ENCODE results near the gene CRABP2. TPM values are rescaled to one million over a fixed set of nuclear protein-coding genes. Genes with fewer than 3 reads are reported as not detected.
A peak's percentile ranks its signal among the peaks of the same experiment; 100 is the strongest.

The CRABP2 gene
- total RNA-seq, 1 donor from 2014 or later: 370 TPM

- Mint-ChIP-seq H3K4me3 (no peak overlapping the region), H3K4me1 (ENCODE audit: unreplicated experiment) (peaks cover 60% of the 10 kb centered on the region), H3K9me3 (no peaks in the 10 kb centered on the region), H3K36me3 (peaks cover 15% of the 10 kb centered on the region), H3K27me3 (peaks cover 34% of the 10 kb centered on the region), H3K27ac (no peak overlapping the region)
- no peak for TF ChIP-seq CTCF (conservative IDR thresholded peaks at IDR 0.05)
- DNase-seq (ENCODE audit: extremely low spot score, unreplicated experiment): no peak
These were observed 33.6 kb downstream of the CRABP2 start for GRCh38 chr1:156671804-156672203.

GRCh38 chr1:156670791-156671190 is 34.6 kb downstream of the CRABP2 start:
- Mint-ChIP-seq H3K4me1 (ENCODE audit: unreplicated experiment) (peaks cover 67% of the 10 kb centered on the region), H3K4me3 (no peak overlapping the region), H3K9me3 (no peaks in the 10 kb centered on the region), H3K27me3 (peaks cover 30% of the 10 kb centered on the region), H3K36me3 (peaks cover 15% of the 10 kb centered on the region), H3K27ac (no peak overlapping the region)
- TF ChIP-seq CTCF (conservative IDR thresholded peaks at IDR 0.05): no peak
- DNase-seq (ENCODE audit: extremely low spot score, unreplicated experiment): no peak

- no peak for DNase-seq (ENCODE audit: extremely low spot score, unreplicated experiment)
- no peak for TF ChIP-seq CTCF (conservative IDR thresholded peaks at IDR 0.05)
- Mint-ChIP-seq H3K27ac (no peak overlapping the region), H3K27me3 (peaks cover 27% of the 10 kb centered on the region), H3K4me3 (no peak overlapping the region), H3K36me3 (peaks cover 15% of the 10 kb centered on the region), H3K4me1 (ENCODE audit: unreplicated experiment) (peaks cover 67% of the 10 kb centered on the region), H3K9me3 (no peaks in the 10 kb centered on the region)
These were observed 35.0 kb downstream of the CRABP2 start for GRCh38 chr1:156670359-156670758.

- H3K4me3 Mint-ChIP-seq: no peak overlapping the region
- no peak overlapping the region for H3K27ac Mint-ChIP-seq
- no peak for DNase-seq (ENCODE audit: extremely low spot score, unreplicated experiment)
- H3K9me3 Mint-ChIP-seq: no peaks in the 10 kb centered on the region
- H3K27me3 Mint-ChIP-seq: peaks cover 26% of the 10 kb centered on the region
- TF ChIP-seq CTCF (conservative IDR thresholded peaks at IDR 0.05): no peak
- H3K36me3 Mint-ChIP-seq: peaks cover 15% of the 10 kb centered on the region
- peaks cover 65% of the 10 kb centered on the region for H3K4me1 Mint-ChIP-seq (ENCODE audit: unreplicated experiment)
These were observed 35.6 kb downstream of the CRABP2 start for GRCh38 chr1:156669794-156670193.

- DNase-seq (ENCODE audit: extremely low spot score, unreplicated experiment): no peak
- TF ChIP-seq CTCF (conservative IDR thresholded peaks at IDR 0.05): no peak
- Mint-ChIP-seq H3K27ac (peak overlapping the region; percentile 53), H3K9me3 (no peaks in the 10 kb centered on the region), H3K36me3 (peaks cover 15% of the 10 kb centered on the region), H3K4me3 (peak overlapping the region; percentile 22), H3K27me3 (peaks cover 23% of the 10 kb centered on the region), H3K4me1 (ENCODE audit: unreplicated experiment) (peaks cover 67% of the 10 kb centered on the region)
These were observed 36.4 kb downstream of the CRABP2 start for GRCh38 chr1:156668801-156669637.
